HG02870 (cell line): ENCODE results near the gene TAAR1.
"Not testable (repeated sequence)": the region's sequence is repeated elsewhere in the genome, so short reads cannot be mapped to it uniquely, and the experiment has no call there.

Experiments
- ATAC-seq: cut with Tn5 transposase; IDR thresholded peaks from one replicate; pipeline ENCODE4 v1.9.1; 2021; ENCODE audit warnings: mild to moderate bottlenecking, moderate library complexity; ENCODE audit not compliant: unreplicated experiment

The TAAR1 gene

GRCh38 chr6:132659082-132659481, at the start of gene TAAR1:
Gene TAAR1 (minus strand): TSS chr6:132659182. CDS start chr6:132646003, 13,179 bp downstream.
- ATAC-seq: no peak

DNA sequence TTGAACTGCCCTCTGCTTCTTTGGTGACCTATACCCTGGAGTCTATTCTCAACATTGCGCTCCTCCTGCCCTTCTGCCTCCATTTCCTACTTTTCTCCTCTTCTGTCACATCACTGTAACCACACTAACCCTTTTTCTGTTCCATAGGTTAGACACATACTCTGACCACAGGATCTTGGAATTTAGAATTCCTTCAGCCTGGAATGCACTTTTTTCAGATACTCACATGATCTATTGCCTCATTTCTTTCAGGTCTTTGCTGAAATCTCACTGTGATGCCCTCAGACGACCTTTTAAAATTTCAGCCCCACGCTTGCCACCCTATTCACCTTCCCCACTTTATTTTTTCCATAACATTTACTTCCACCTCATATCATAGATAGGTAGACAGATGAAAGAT, 49.8 kb upstream of the TAAR1 start:
- no peak for ATAC-seq

- no peak for ATAC-seq
Measured at GRCh38 chr6:132708002-132708401, 49.0 kb upstream of the TAAR1 start.

DNA sequence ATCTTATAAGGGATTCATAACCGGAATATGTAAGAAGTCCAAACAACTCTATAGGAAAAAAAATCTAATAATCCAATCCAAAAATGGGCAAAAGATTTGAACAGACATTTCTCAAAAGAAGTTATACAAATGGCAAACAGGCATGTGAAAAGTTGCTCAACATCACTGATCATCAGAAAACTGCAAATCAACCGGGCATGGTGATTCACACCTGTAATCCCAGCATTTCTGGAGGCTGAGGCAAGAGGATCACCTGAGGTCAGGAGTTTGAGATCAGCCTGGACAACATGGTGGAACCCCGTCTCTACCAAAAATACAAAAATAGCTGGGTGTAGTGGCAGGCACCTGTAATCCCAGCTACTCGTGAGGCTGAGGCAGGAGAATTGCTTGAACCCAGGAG, 47.8 kb upstream of the TAAR1 start:
- ATAC-seq: not testable (repeated sequence)

DNA sequence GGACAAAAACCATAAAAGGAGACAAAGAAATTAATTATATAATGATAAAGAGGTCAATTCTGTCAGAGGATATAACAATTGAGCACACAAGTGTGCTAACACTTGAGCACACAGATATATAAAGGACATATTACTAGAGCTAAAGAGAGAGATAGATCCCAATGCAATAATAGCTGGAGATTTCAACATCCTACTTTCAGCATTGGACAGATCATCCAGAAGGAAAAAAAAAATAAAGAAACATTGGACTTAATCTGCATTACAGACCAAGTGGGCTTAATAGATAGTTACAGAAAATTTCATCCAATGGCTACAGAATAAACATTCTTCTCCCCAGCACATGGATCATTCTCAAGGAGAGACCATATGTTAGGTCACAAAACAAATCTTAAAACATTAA, 45.0 kb upstream of the TAAR1 start:
- no peak for ATAC-seq

DNA sequence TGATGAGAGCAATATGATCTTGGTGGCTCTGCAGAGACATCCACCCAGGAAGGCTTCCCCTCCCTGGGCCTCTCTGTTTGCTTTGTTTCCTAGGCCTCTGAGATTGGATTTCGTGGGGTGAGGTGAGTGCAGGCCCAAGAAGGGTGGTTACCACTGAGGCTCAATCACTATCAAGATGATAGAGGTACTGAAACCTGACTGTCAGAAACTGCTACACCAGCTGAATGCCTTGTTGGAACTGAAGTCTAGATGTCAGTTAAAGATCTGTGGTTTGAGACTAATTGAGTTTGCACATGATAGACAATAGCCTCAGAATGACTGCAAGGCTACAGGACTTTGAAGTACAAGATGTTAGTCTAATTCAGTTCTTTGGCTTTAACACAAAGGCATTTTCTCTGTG, 39.6 kb upstream of the TAAR1 start:
- ATAC-seq: peak; percentile 95

DNA sequence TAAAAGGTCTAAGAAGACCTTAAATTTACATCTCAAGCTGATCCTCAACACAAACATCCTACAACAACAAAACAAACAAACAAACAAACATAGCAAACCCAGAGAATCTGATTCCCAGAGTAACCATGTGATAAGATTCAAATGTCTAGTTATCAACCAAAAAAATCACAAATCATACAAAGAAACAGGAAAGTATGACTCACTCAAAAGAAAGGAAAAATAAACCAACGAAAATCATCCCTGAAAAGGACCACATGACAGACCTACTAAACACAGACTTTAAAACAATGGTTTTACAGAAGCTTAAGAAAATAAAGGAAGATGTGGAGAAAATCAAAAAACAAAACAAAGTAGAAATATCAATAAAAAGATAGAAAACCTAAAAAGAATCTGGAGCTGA, 36.8 kb upstream of the TAAR1 start:
- no peak for ATAC-seq

DNA sequence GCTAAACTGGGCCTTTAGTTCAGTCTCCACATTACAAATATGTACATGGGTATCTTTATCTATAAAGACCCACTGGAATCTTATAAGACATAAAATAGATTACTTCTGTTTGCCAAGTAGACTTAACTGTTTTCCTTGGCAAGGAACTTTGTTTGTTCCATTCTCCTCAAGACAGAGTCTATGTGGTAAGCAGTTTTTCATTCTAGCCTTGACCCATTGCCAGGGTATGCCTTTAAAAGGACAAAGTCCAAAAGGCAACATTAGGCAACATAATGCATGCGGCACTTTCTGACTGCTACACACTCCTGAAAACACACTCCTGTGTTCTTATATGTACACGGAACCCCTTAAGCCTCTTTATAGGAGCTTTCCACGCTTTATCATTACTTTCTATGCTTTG, 34.5 kb upstream of the TAAR1 start:
- ATAC-seq: no peak

- no peak for ATAC-seq
Measured at GRCh38 chr6:132690678-132691077, 31.7 kb upstream of the TAAR1 start.

DNA sequence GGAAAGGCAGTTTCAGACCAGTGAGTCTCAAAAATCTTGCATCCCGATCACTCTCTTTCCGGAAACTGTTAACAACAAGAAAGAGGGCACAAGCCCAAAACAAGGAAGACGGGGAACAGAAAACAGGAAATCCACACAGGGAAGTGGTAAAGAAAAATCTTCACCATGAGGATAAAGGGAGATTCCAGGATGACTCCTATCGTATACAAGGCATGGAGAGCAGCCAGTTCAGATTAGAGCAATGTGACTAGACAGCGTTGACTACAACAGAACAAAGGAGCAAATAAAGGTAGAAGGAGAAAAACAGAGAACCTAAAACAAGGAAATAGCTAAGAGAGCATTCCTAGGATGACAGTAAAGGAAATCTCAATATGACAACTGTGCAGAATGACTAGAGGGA, 28.3 kb upstream of the TAAR1 start:
- no peak for ATAC-seq

DNA sequence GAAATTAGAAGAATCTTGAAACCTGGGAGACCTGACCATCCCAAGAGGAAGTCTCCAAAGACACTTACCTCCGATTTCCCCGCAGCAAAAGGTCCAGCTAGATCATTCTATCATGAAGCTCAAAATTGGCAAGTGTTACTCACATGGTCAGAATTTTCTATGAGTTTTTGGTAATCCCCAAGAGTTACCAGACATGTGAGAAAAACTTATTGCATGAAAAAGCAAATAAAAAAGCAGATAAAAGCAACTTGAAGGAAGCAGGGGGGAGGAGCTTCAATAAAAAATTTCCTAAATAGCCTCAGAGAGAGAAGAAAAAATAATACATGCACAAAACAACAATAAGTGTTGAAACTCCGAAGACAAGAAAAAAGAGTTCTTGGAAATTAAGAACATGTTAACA, 27.5 kb upstream of the TAAR1 start:
- ATAC-seq: no peak

GRCh38 chr6:132685009-132685408, 26.0 kb upstream of the TAAR1 start:
- ATAC-seq: no peak

- ATAC-seq: no peak
Measured at GRCh38 chr6:132684272-132684671, 25.3 kb upstream of the TAAR1 start.

DNA sequence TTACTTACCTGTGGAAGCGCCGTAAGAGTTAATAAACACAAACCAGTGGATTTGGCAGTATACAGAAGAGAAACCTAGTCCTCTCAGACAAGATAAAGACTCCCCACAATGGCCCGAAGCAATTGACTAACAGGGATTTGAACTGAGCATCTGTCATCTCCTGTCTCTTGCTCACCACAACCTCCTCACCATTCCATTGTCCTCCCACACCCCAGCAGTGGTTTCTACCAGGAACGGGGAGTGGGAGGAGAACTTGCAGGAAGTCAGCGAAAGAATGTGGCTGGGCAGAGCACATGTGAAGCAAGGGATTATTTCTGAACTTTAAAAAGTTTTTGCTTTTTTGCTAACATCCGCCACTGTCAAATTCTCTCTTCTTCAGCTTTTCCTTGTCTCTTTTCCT, 24.6 kb upstream of the TAAR1 start:
- no peak for ATAC-seq

DNA sequence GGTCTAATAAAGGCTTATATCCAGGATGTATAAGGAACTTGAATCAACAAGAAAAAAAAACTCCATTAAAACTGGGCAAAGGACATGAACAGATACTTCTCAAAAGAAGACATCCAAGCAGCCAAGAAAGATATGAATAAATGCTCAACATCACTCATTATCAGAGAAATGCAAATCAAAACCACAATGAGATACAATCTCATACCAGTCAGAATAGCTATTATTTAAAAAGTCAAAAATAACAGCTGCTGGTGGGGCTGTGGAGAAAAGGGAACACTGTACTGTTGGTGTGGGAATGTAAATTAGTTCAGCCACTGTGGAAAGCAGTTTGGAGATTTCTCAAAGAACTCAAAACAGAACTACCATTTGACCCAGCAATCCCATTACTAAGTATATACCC, 20.1 kb upstream of the TAAR1 start:
- peak; percentile 76 for ATAC-seq

DNA sequence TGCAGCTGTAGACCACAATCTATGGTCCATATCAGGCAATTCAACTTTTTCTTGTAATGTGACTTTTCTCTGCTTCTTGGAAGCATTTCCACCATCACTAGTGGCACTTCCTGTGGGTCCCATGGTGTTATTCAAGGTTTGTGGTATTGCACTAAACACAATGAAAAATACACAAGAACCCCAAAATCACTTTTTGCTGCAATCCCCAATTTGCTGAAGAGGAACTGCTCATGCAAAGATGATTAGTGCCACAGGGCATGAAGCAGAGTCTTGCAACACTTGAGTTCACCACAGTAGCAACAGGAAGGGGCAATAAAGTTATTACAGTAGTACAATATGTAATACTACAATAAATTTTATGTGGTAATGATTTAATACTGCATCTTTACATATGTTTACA, 16.8 kb upstream of the TAAR1 start:
- ATAC-seq: no peak

DNA sequence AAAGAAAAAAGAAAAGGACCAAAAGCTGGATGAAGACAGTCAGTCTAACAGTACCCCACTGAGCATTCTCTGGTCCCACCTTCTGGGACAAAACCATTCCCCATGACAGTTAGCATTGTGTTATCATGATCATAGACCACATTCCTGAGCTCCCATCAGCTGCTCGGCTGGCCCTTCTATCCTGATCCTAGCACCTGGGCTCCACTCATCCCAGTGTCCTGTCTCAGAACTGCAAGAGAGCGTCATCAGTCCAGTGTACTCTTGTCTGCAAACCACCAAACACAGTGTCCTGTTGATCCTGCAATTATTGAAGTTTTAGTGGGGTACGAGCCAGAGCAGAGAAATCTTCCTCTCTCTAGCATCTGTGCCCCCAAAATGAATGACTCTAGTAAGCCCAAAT, 16.0 kb upstream of the TAAR1 start:
- no peak for ATAC-seq

DNA sequence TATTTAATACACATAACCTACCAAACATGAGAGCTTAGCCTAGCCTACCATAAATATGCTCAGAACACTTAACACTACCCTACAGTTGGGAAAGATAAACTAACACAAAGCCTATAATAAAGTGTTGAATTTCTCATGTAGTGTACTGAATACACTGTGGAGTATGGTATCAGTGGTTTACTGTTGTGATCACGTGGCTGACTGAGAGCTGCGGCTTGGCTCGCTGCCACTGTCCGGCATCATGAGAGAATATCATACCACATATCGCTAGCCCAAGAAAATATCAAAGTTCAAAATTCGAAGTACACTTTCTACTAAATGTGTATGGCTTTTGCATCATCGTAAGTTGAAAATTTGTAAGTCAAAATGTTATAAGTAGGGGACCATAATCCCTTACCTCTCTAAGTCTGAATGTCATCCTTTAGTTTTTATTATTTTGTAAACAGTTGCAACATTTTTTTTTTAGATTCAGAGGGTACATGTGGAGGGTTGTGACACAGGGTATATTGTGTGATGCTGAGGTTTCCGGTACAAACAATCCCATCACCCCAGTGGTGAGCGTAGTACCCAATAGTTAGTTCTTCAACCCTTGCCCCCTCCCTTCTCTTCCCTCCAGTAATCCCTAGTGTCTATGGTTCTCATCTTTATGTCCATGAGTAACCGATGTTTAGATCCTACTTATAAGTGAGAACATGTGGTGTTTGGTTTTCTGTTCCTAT, 14.6 kb upstream of the TAAR1 start:
- no peak for ATAC-seq

DNA sequence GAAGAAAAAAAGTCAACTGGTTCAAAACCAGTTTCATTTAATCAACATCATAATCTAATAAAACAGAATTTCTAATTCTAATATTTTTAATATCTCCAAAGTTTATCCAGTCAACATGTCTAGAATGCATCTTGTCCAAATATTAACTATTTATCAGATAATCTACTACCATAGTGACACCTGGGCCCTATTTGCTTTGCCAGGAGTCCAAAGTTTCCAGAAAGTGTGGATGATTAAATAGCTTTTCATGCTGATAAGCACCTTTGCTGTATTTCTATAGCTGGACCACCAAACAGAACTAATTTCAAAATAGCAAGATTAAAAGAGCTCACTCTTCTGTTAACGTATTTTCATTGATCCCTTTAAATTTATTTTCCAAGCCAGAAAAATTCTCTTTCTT, 12.3 kb upstream of the TAAR1 start:
- no peak for ATAC-seq

DNA sequence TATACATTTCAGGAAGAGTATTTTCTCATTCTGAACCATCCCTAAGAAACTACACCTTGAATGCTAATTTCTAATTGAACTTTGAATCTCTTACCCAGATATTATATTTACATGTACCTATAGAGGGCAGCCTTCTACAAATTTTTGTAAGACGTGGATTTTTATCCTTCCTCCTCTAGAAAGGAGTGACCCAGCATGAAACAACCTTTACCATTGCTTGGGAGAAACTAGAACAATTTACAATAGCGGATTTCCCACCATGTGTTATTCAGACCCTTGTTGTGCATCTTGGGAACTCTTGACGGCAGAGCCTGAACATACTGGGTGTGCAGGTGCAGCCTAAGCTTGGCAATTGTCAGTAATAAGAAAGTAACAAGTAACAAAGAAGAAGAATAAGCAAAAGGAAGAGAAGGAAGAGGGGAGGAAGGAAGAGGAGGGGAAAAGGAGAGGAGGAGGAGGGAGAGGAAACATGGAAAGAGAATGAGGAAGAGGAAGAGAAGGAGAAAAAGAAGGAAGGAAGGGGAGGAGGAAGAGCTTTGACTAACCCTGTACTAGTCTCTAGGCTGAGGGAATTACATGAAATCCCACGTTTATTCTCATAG, 10.8 kb upstream of the TAAR1 start:
- no peak for ATAC-seq

DNA sequence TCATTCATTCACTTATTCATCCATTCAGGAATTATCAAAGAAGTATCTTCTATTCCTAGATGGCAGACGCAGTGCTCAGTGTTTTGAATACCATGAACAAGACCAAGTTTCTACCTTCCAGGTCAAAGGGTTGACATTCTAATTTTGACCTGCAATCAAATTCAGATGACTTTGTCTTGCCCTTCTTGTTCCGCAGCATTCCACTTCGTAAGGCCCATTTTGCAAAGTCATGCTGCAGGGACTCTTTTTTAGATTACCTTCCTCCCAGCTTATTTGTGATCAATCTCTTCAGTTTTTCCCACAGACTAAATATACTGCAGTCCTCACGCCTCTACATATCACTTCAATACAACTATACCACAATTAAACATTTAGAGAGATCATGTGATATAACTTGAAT, 7.1 kb upstream of the TAAR1 start:
- no peak for ATAC-seq

- ATAC-seq: no peak
Measured at GRCh38 chr6:132664309-132665034, 5.5 kb upstream of the TAAR1 start.
